M059J (cell line): Measurements from ENCODE around the gene SHB. TPM values are rescaled to one million over a fixed set of nuclear protein-coding genes. Genes with fewer than 3 reads are reported as not detected.

Experiments
- DNase-seq: peaks from one replicate; pipeline ENCODE4 v3.0.0-alpha.2; 2012; ENCODE audit warnings: low read depth
- total RNA-seq: library from RNA; depleted of rRNA; stranded (reverse); fragments of >200 nt; shearing (Covaris generic); gene quantifications from 2 replicates; pipeline ENCODE4 v1.2.3, GENCODE V29; 2014

SHB gene
- total RNA-seq, 1 experiment from 2014 or later: 25.6 TPM

- no peak for DNase-seq
Observed at GRCh38 chr9:38042626-38043357, 26.2 kb downstream of the SHB start.

GRCh38 chr9:38041564-38042243 lies 27.3 kb downstream of the SHB start:
- no peak for DNase-seq

GRCh38 chr9:38039907-38040682 lies 28.9 kb downstream of the SHB start:
- peak; percentile 70 for DNase-seq

GRCh38 chr9:38039090-38039906 lies 29.7 kb downstream of the SHB start:
- peak; percentile 96 for DNase-seq

GRCh38 chr9:38038307-38039089 lies 30.5 kb downstream of the SHB start:
- DNase-seq: peak; percentile 45

GRCh38 chr9:38037981-38038306 lies 31.1 kb downstream of the SHB start:
- DNase-seq: no peak

GRCh38 chr9:38036359-38037084 lies 32.5 kb downstream of the SHB start:
- peak; percentile 75 for DNase-seq

GRCh38 chr9:38035873-38036272 lies 33.2 kb downstream of the SHB start:
- peak; percentile 91 for DNase-seq

- no peak for DNase-seq
Observed at GRCh38 chr9:38033941-38034340, 35.1 kb downstream of the SHB start.

GRCh38 chr9:38032266-38033110 lies 36.5 kb downstream of the SHB start:
- DNase-seq: no peak

GRCh38 chr9:38031594-38031993 lies 37.4 kb downstream of the SHB start:
- no peak for DNase-seq

- no peak for DNase-seq
Observed at GRCh38 chr9:38030658-38031057, 38.4 kb downstream of the SHB start.

- DNase-seq: no peak
Observed at GRCh38 chr9:38029915-38030638, 39.0 kb downstream of the SHB start.

- DNase-seq: no peak
Observed at GRCh38 chr9:38027714-38028113, 41.3 kb downstream of the SHB start.

GRCh38 chr9:38026840-38027527 lies 42.0 kb downstream of the SHB start:
- DNase-seq: peak; percentile 55

GRCh38 chr9:38026021-38026809 lies 42.8 kb downstream of the SHB start:
- DNase-seq: peak; percentile 98

- DNase-seq: no peak
Observed at GRCh38 chr9:38025166-38025565, 43.9 kb downstream of the SHB start.
